IMR-90 (cell line): Measurements from ENCODE around the gene PCSK2. TPM values are rescaled to one million over a fixed set of nuclear protein-coding genes. Genes with fewer than 3 reads are reported as not detected.

Experiments
- ATAC-seq: fragments of 200-7000 bp; cut with Tn5 transposase; 2 replicates; pipeline ENCODE4 v1.9.1; 2020; ENCODE audit warnings: low read depth, mild to moderate bottlenecking, moderate library complexity
- BruUV-seq: library from RNA; stranded (reverse); fragments of 400-500 nt; replicated peaks from 2 replicates; lab custom pipeline; 2021; lab: Mats Ljungman, UMichigan
- CTCF ChIA-PET: fragments of 300-600 bp; formaldehyde crosslinking; extraction: SDS; loops from one replicate; lab custom pipeline; 2021; ENCODE audit warnings: antibody characterized with exemption; lab: Yijun Ruan, JAX
- POLR2A ChIA-PET: fragments of 300-600 bp; sonication (Branson Sonifier 250); formaldehyde crosslinking; loops from one replicate; lab custom pipeline; 2022; ENCODE audit warnings: antibody characterized with exemption; ENCODE audit not compliant: unreplicated experiment; lab: Charles Lee
- DNase-seq: peaks from one replicate; pipeline ENCODE4 v3.0.0; 2013
- H2AFZ ChIP-seq: replicated peaks from 2 replicates; pipeline ENCODE3; 2013; ENCODE audit warnings: low read length, mild to moderate bottlenecking; ENCODE audit not compliant: poor library complexity
- H2AK5ac ChIP-seq: 2 replicates; pipeline ENCODE4 v1.6.1; 2013; ENCODE audit warnings: low read depth, low read length, inconsistent platforms
- H2AK9ac ChIP-seq: replicated peaks from 2 replicates; pipeline ENCODE3; 2013; ENCODE audit warnings: mild to moderate bottlenecking, low read depth, low read length, moderate library complexity; ENCODE audit not compliant: poor library complexity
- H2BK120ac ChIP-seq: 2 replicates; pipeline ENCODE4 v1.6.1; 2013; ENCODE audit warnings: low read depth, low read length, inconsistent platforms
- H2BK15ac ChIP-seq: 3 replicates; pipeline ENCODE4 v1.6.1; 2013; ENCODE audit warnings: low read depth, low read length, inconsistent platforms
- H2BK20ac ChIP-seq: 2 replicates; pipeline ENCODE4 v1.6.1; 2013; ENCODE audit warnings: low read depth, mild to moderate bottlenecking, inconsistent platforms, low read length, moderate library complexity
- H2BK5ac ChIP-seq: 2 replicates; pipeline ENCODE4 v1.6.1; 2013; ENCODE audit warnings: mild to moderate bottlenecking, low read depth, low read length, inconsistent platforms; ENCODE audit not compliant: poor library complexity, severe bottlenecking
- H3K14ac ChIP-seq: replicated peaks from 2 replicates; pipeline ENCODE4 v1.6.1; 2013; ENCODE audit warnings: low read depth, low read length, inconsistent platforms
- H3K18ac ChIP-seq: 2 replicates; pipeline ENCODE4 v1.6.1; 2013; ENCODE audit warnings: low read depth, low read length, control low read depth
- H3K23ac ChIP-seq: 2 replicates; pipeline ENCODE4 v1.6.1; 2013; ENCODE audit warnings: low read depth, low read length, inconsistent platforms
- H3K27ac ChIP-seq: 2 replicates; pipeline ENCODE4 v1.5.1; 2013; ENCODE audit warnings: mild to moderate bottlenecking, control low read depth, low read length; ENCODE audit not compliant: insufficient read depth
- H3K27me3 ChIP-seq: 2 replicates; pipeline ENCODE4 v1.6.1; 2013; ENCODE audit warnings: low read length; ENCODE audit not compliant: control insufficient read depth, insufficient read depth
- H3K36me3 ChIP-seq: 2 replicates; pipeline ENCODE4 v1.6.1; 2013; ENCODE audit warnings: low read length, mixed read lengths; ENCODE audit not compliant: control insufficient read depth, insufficient read depth
- H3K4ac ChIP-seq: 2 replicates; pipeline ENCODE4 v1.6.1; 2013; ENCODE audit warnings: low read depth, low read length, inconsistent platforms
- H3K4me1 ChIP-seq: 2 replicates; pipeline ENCODE4 v1.6.1; 2013; ENCODE audit warnings: low read length, mixed read lengths; ENCODE audit not compliant: control insufficient read depth, insufficient read depth
- H3K4me2 ChIP-seq: 2 replicates; pipeline ENCODE4 v1.6.1; 2013; ENCODE audit warnings: low read depth, mild to moderate bottlenecking, control low read depth, low read length, moderate library complexity
- H3K4me3 ChIP-seq: 2 replicates; pipeline ENCODE4 v1.5.1; 2013; ENCODE audit warnings: low read depth, mild to moderate bottlenecking, control low read depth, low read length, moderate library complexity; ENCODE audit not compliant: insufficient read depth
- H3K56ac ChIP-seq: 2 replicates; pipeline ENCODE4 v1.6.1; 2013; ENCODE audit warnings: low read length, inconsistent platforms; ENCODE audit not compliant: insufficient read depth; ENCODE audit errors: extremely low read depth
- H3K79me1 ChIP-seq, 2 experiments: 2 replicates each; pipeline ENCODE4 v1.6.1; 2013; ENCODE audit warnings: low read length in 2 of 2, inconsistent platforms in 1 of 2, low read depth in 1 of 2
- H3K9ac ChIP-seq: 2 replicates; pipeline ENCODE4 v1.6.1; 2013; ENCODE audit warnings: low read depth, low read length, control low read depth
- H3K9me1 ChIP-seq: 2 replicates; pipeline ENCODE4 v1.6.1; 2013; ENCODE audit warnings: low read length, inconsistent platforms; ENCODE audit not compliant: insufficient read depth
- H3K9me3 ChIP-seq: 2 replicates; pipeline ENCODE4 v1.6.1; 2013; ENCODE audit warnings: low read length; ENCODE audit not compliant: control insufficient read depth, insufficient read depth
- H4K20me1 ChIP-seq: 2 replicates; pipeline ENCODE4 v1.6.1; 2013; ENCODE audit warnings: low read length, inconsistent platforms; ENCODE audit not compliant: insufficient read depth
- H4K5ac ChIP-seq: 2 replicates; pipeline ENCODE4 v1.6.1; 2013; ENCODE audit warnings: mild to moderate bottlenecking, low read depth, low read length, control low read depth
- H4K8ac ChIP-seq, 2 experiments: 2 replicates each; pipeline ENCODE4 v1.6.1; 2013; ENCODE audit warnings: low read depth in 2 of 2, low read length in 2 of 2, control low read depth in 1 of 2, inconsistent platforms in 1 of 2
- H4K91ac ChIP-seq: 2 replicates; pipeline ENCODE4 v1.6.1; 2013; ENCODE audit warnings: low read depth, low read length, inconsistent platforms; ENCODE audit not compliant: insufficient read depth
- CEBPB ChIP-seq: IDR thresholded peaks from 2 replicates; pipeline ENCODE4 v1.6.1; 2012; ENCODE audit warnings: low read depth, low read length, improper control_type of control experiment
- POLR2A ChIP-seq: IDR thresholded peaks from 2 replicates; pipeline ENCODE4 v1.6.1; 2012; ENCODE audit warnings: mild to moderate bottlenecking, low read depth, low read length
- WGBS, 2 experiments: methylation state at CpG; one replicate each; pipeline versions ENCODE4 v1.1.5 to v1.1.7; 2013; ENCODE audit warnings: missing lambda C conversion rate in 2 of 2; ENCODE audit not compliant: insufficient read length in 1 of 2; ENCODE audit errors: extremely low coverage in 2 of 2; 5-methylcytosine and 5-hydroxymethylcytosine counted together
- dilution Hi-C: fragments of 300-500 bp; cut with HindIII; formaldehyde crosslinking; loops from one replicate; pipeline ENCODE4 v1.14.3; 2018; ENCODE audit warnings: low sequenced_read_pairs; ENCODE audit not compliant: unreplicated experiment
- in situ Hi-C: fragments of 300-500 bp; cut with MboI; formaldehyde crosslinking; loops from 3 replicates; pipeline ENCODE4 v1.14.3; 2019; ENCODE audit warnings: low sequenced_read_pairs, inconsistent platforms, mixed read lengths
- intact Hi-C: fragments of 100-400 bp; cut with micrococcal nuclease; formaldehyde crosslinking; loops from 2 replicates; pipeline ENCODE4 v1.10.0; 2022
- polyA plus RNA-seq, 3 experiments: library from polyadenylated mRNA; depleted of rRNA; stranded (reverse); fragments of >200 nt; gene quantifications; 2 replicates each; pipeline ENCODE4 v1.2.3, GENCODE V29; 2012; ENCODE audit warnings: low replicate concordance in 1 of 3
- total RNA-seq: library from RNA; depleted of rRNA; stranded (reverse); fragments of >200 nt; gene quantifications from 2 replicates; pipeline ENCODE4 v1.2.3, GENCODE V29; 2012

The PCSK2 gene
- total and polyA plus RNA-seq, 2 of the 4 experiments (the other 2 are of a cell fraction) = not detected

DNA sequence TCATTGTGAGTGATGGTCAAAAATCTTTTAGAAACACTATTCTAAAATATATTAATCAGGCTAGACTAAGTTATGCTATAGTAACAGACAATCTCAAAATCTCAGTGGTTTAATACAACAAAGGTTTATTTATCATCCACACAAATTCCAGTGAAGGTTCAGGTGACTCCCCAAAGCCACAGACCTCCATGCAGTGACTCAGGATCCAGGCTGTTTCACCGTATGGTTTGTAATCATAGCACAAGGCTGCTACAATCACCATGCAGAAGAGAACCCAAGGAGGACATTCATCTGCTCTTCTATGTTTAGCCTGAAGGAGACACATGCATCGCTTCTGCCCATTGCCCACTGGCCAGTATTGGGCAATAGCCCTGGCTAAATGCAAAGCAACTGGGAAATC is 258.2 kb downstream of the PCSK2 start:
- ChIA-PET POLR2A (no interaction called here), CTCF (interaction anchor here (1.4 kb wide), 1 partner anchor 27 kb away, joined by 3 read pairs; no protein-coding TSS in a partner anchor)
- Histone ChIP-seq H2AFZ (no peak overlapping the region), H3K4me2 (no peak overlapping the region), H3K14ac (no peak overlapping the region), H3K9me3 (peaks cover 2% of the 10 kb centered on the region; the same call in 1 of the 2 replicates), H4K5ac (no peak overlapping the region), H3K27me3 (peaks cover 40% of the 10 kb centered on the region), H4K91ac (no peak overlapping the region), H3K4me3 (no peak overlapping the region), H3K27ac (no peak overlapping the region), H4K20me1 (no peaks in the 10 kb centered on the region), H2BK20ac (no peak overlapping the region), H2AK9ac (no peak overlapping the region), H3K9ac (no peak overlapping the region), H2BK120ac (no peak overlapping the region), H3K23ac (no peak overlapping the region), H3K79me1 (no peaks in the 10 kb centered on the region), H2BK5ac (no peak overlapping the region), H3K4me1 (no peaks in the 10 kb centered on the region), H3K36me3 (no peaks in the 10 kb centered on the region), H3K9me1 (no peaks in the 10 kb centered on the region), H3K4ac (no peak overlapping the region), H3K18ac (no peak overlapping the region), H3K56ac (no peak overlapping the region), H4K8ac (no peak overlapping the region), H2AK5ac (no peak overlapping the region), H2BK15ac (no peak overlapping the region)
- DNase-seq = no peak
- in situ Hi-C loops (no loop called here), intact Hi-C loops (no loop called here), dilution Hi-C loops (no loop called here)
- WGBS, 2 experiments = no CpG with 5 or more reads among the region's 2 CpGs
- ATAC-seq = no peak
- BruUV-seq = no TSS peak
- no peak for TF ChIP-seq POLR2A
- TF ChIP-seq CEBPB = 0 out of 2 replicates have a peak, but pooled peaks have one; percentile 33
